HEK293 (cell line): ENCODE measurements around the gene IGFBP5.

Experiments used
- CTCF ChIA-PET: fragments of 350-600 bp; formaldehyde crosslinking; extraction: SDS; loops from one replicate; lab custom pipeline; 2021; ENCODE audit warnings: antibody characterized with exemption; lab: Yijun Ruan, JAX
- POLR2A ChIA-PET: fragments of 300-600 bp; formaldehyde crosslinking; extraction: SDS; loops from one replicate; lab custom pipeline; 2020; ENCODE audit warnings: antibody characterized with exemption, inconsistent platforms; lab: Yijun Ruan, JAX
- H3K27ac ChIP-seq: fragments of 200-500 bp; sonication (Bioruptor generic); 2 replicates; pipeline ENCODE4 v1.5.1; 2014; ENCODE audit warnings: low read depth, low read length, control low read depth, inconsistent platforms; ENCODE audit errors: extremely low read depth
- H3K36me3 ChIP-seq, 2 experiments: fragments of 200-500 bp in 1 of 2; sonication (Bioruptor generic) in 1 of 2; 1 replicate in 1 of 2; 2 replicates in 1 of 2; pipeline ENCODE4 v1.5.1; 2014 to 2017; ENCODE audit warnings: inconsistent platforms in 2 of 2, low read length in 2 of 2; ENCODE audit not compliant: control insufficient read depth in 2 of 2, insufficient read depth in 1 of 2
- H3K4me1 ChIP-seq: fragments of 200-500 bp; sonication (Bioruptor generic); 2 replicates; pipeline ENCODE4 v1.5.1; 2014; ENCODE audit warnings: mild to moderate bottlenecking, low read length, inconsistent platforms; ENCODE audit not compliant: control insufficient read depth, insufficient read depth
- H3K4me3 ChIP-seq: 2 replicates; pipeline ENCODE4 v1.5.1; 2011; ENCODE audit warnings: low read depth, mild to moderate bottlenecking, control low read depth, low read length, moderate library complexity
- H3K9me3 ChIP-seq: fragments of 200-500 bp; sonication (Bioruptor generic); 2 replicates; pipeline ENCODE4 v1.5.1; 2014; ENCODE audit warnings: low read depth, low read length, inconsistent platforms; ENCODE audit not compliant: control insufficient read depth, insufficient read depth
- HOXA7 ChIP-seq: sonication (generic); formaldehyde crosslinking; IDR thresholded peaks from 2 replicates; pipeline ENCODE4 v1.8.1; 2022; ENCODE audit warnings: missing genetic modification reagents, borderline replicate concordance
- KLF7 ChIP-seq: fragments of 450-650 bp; formaldehyde crosslinking; IDR thresholded peaks from 2 replicates; pipeline ENCODE4 v1.5.1; 2016; ENCODE audit warnings: missing biosample characterization, missing genetic modification characterization, borderline replicate concordance
- MYNN ChIP-seq: fragments of 450-650 bp; formaldehyde crosslinking; IDR thresholded peaks from 2 replicates; pipeline ENCODE4 v1.5.1; 2016; ENCODE audit warnings: missing biosample characterization, missing genetic modification characterization, borderline replicate concordance
- ZBTB48 ChIP-seq: fragments of 450-650 bp; formaldehyde crosslinking; IDR thresholded peaks from 2 replicates; pipeline ENCODE4 v1.5.1; 2016; ENCODE audit warnings: missing biosample characterization, missing genetic modification characterization
- ZEB2 ChIP-seq: fragments of 450-650 bp; formaldehyde crosslinking; IDR thresholded peaks from 2 replicates; pipeline ENCODE4 v1.5.1; 2016; ENCODE audit warnings: missing biosample characterization, missing genetic modification characterization
- ZNF10 ChIP-seq: fragments of 450-650 bp; formaldehyde crosslinking; IDR thresholded peaks from 2 replicates; pipeline ENCODE4 v1.5.1; 2017; ENCODE audit warnings: missing biosample characterization, missing genetic modification characterization
- ZNF146 ChIP-seq: fragments of 450-650 bp; formaldehyde crosslinking; IDR thresholded peaks from 2 replicates; pipeline ENCODE4 v1.5.1; 2016; ENCODE audit warnings: missing biosample characterization, missing genetic modification characterization
- ZNF169 ChIP-seq: fragments of 450-650 bp; formaldehyde crosslinking; IDR thresholded peaks from 2 replicates; pipeline ENCODE4 v1.5.1; 2016; ENCODE audit warnings: missing biosample characterization, missing genetic modification characterization
- ZNF341 ChIP-seq: fragments of 450-650 bp; formaldehyde crosslinking; IDR thresholded peaks from 2 replicates; pipeline ENCODE4; 2016; ENCODE audit warnings: low read depth, missing biosample characterization, missing genetic modification characterization
- ZNF501 ChIP-seq: fragments of 450-650 bp; formaldehyde crosslinking; IDR thresholded peaks from 2 replicates; pipeline ENCODE4 v1.5.1; 2016; ENCODE audit warnings: missing biosample characterization, missing genetic modification characterization
- ZNF549 ChIP-seq: fragments of 450-650 bp; IDR thresholded peaks from 2 replicates; pipeline ENCODE4 v1.5.1; 2018; ENCODE audit warnings: missing biosample characterization, missing genetic modification characterization, mild to moderate bottlenecking, inconsistent platforms, moderate library complexity
- ZNF670 ChIP-seq: fragments of 450-650 bp; formaldehyde crosslinking; IDR thresholded peaks from 2 replicates; pipeline ENCODE4 v1.5.1; 2016; ENCODE audit warnings: missing biosample characterization, missing genetic modification characterization, low read depth
- ZNF785 ChIP-seq: fragments of 450-650 bp; formaldehyde crosslinking; IDR thresholded peaks from 2 replicates; pipeline ENCODE4 v1.5.1; 2016; ENCODE audit warnings: missing biosample characterization, missing genetic modification characterization
- ZSCAN16 ChIP-seq: fragments of 450-650 bp; formaldehyde crosslinking; IDR thresholded peaks from 2 replicates; pipeline ENCODE4 v1.5.1; 2016; ENCODE audit warnings: missing biosample characterization, missing genetic modification characterization
- TF ChIP-seq, protein P1 (sequence below): fragments of 450-650 bp; formaldehyde crosslinking; IDR thresholded peaks from 2 replicates; pipeline ENCODE4 v1.5.1; 2016; ENCODE audit warnings: missing biosample characterization, missing genetic modification characterization
- TF ChIP-seq, protein P2 (sequence below): fragments of 450-650 bp; IDR thresholded peaks from 2 replicates; pipeline ENCODE4 v1.5.1; 2018; ENCODE audit warnings: missing biosample characterization, missing genetic modification characterization
- TF ChIP-seq, protein P3 (sequence below): fragments of 450-650 bp; formaldehyde crosslinking; optimal IDR thresholded peaks from 2 replicates; pipeline ENCODE3; 2016; ENCODE audit warnings: missing biosample characterization, mild to moderate bottlenecking, missing genetic modification characterization
- TF ChIP-seq, protein P4 (sequence below): fragments of 450-650 bp; formaldehyde crosslinking; IDR thresholded peaks from 2 replicates; pipeline ENCODE4 v1.5.1; 2016; ENCODE audit warnings: missing biosample characterization, missing genetic modification characterization
- TF ChIP-seq, protein P5 (sequence below): fragments of 450-650 bp; formaldehyde crosslinking; IDR thresholded peaks from 2 replicates; pipeline ENCODE4 v1.5.1; 2016; ENCODE audit warnings: missing biosample characterization, missing genetic modification characterization

The IGFBP5 gene

DNA sequence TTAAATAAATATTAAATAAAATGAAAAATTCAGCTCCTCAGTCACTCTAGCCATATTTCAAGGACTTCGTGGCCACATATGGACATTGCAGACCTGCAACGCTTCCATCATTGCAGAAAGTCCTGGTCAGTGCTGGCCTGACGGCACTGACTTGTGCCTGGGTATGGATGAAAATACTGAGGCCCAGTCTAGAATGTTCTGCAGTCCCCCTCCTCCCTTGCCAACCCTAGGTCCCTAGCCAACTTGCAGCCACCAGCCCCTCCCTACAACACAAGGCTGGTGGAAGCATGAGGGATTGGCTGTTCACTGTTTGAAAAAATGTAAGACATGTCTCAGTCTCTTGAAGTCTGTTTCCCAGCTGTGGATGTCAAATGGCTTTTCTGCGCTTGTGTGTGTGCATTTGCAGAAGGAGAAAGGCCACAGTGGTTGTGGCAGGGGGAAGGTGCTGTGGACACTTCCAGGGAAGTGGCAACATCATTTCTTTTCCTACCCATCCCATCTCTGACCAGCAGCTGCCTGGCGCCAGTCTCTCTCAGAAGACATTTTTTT is 9.9 kb downstream of the IGFBP5 start:
- ChIA-PET POLR2A (interaction anchor here (0.7 to 1.3 kb wide), 2 partner anchors 9 to 70 kb away, joined by 3 to 5 read pairs; no protein-coding TSS in a partner anchor), CTCF (interaction anchor here (0.7 to 2.5 kb wide), 2 partner anchors 11 to 1414 kb away, joined by 3 to 13 read pairs; partner anchors contain the start of gene IGFBP5)
- TF ChIP-seq KLF7 (tag by site-specific recombination) (no peak), HOXA7 (no peak), ZEB2 (no peak), ZNF785 (tag by site-specific recombination) (no peak), ZSCAN16 (tag by site-specific recombination) (no peak), ZNF10 (tag by site-specific recombination) (no peak), ZNF169 (tag by site-specific recombination) (no peak), ZNF501 (tag by site-specific recombination) (no peak), MYNN (tag by site-specific recombination) (no peak), ZNF146 (tag by site-specific recombination) (no peak), ZNF670 (tag by site-specific recombination) (no peak), ZNF341 (tag by site-specific recombination) (no peak), ZBTB48 (tag by site-specific recombination) (no peak), ZNF549 (tag by site-specific recombination) (no peak)
- TF ChIP-seq, protein P1, sequence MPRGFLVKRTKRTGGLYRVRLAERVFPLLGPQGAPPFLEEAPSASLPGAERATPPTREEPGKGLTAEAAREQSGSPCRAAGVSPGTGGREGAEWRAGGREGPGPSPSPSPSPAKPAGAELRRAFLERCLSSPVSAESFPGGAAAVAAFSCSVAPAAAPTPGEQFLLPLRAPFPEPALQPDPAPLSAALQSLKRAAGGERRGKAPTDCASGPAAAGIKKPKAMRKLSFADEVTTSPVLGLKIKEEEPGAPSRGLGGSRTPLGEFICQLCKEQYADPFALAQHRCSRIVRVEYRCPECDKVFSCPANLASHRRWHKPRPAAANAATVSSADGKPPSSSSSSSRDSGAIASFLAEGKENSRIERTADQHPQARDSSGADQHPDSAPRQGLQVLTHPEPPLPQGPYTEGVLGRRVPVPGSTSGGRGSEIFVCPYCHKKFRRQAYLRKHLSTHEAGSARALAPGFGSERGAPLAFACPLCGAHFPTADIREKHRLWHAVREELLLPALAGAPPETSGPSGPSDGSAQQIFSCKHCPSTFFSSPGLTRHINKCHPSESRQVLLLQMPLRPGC, result no peak
- TF ChIP-seq, protein P2, sequence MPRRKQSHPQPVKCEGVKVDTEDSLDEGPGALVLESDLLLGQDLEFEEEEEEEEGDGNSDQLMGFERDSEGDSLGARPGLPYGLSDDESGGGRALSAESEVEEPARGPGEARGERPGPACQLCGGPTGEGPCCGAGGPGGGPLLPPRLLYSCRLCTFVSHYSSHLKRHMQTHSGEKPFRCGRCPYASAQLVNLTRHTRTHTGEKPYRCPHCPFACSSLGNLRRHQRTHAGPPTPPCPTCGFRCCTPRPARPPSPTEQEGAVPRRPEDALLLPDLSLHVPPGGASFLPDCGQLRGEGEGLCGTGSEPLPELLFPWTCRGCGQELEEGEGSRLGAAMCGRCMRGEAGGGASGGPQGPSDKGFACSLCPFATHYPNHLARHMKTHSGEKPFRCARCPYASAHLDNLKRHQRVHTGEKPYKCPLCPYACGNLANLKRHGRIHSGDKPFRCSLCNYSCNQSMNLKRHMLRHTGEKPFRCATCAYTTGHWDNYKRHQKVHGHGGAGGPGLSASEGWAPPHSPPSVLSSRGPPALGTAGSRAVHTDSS (tag by site-specific recombination), result no peak
- TF ChIP-seq, protein P3, sequence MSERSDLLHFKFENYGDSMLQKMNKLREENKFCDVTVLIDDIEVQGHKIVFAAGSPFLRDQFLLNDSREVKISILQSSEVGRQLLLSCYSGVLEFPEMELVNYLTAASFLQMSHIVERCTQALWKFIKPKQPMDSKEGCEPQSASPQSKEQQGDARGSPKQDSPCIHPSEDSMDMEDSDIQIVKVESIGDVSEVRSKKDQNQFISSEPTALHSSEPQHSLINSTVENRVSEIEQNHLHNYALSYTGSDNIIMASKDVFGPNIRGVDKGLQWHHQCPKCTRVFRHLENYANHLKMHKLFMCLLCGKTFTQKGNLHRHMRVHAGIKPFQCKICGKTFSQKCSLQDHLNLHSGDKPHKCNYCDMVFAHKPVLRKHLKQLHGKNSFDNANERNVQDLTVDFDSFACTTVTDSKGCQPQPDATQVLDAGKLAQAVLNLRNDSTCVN (tag by site-specific recombination), result no peak
- TF ChIP-seq, protein P4, sequence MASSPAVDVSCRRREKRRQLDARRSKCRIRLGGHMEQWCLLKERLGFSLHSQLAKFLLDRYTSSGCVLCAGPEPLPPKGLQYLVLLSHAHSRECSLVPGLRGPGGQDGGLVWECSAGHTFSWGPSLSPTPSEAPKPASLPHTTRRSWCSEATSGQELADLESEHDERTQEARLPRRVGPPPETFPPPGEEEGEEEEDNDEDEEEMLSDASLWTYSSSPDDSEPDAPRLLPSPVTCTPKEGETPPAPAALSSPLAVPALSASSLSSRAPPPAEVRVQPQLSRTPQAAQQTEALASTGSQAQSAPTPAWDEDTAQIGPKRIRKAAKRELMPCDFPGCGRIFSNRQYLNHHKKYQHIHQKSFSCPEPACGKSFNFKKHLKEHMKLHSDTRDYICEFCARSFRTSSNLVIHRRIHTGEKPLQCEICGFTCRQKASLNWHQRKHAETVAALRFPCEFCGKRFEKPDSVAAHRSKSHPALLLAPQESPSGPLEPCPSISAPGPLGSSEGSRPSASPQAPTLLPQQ (tag by site-specific recombination), result no peak
- TF ChIP-seq, protein P5, sequence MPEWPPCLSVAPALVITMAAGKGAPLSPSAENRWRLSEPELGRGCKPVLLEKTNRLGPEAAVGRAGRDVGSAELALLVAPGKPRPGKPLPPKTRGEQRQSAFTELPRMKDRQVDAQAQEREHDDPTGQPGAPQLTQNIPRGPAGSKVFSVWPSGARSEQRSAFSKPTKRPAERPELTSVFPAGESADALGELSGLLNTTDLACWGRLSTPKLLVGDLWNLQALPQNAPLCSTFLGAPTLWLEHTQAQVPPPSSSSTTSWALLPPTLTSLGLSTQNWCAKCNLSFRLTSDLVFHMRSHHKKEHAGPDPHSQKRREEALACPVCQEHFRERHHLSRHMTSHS (tag by site-specific recombination), result no peak
- Histone ChIP-seq H3K9me3 (no peaks in the 10 kb centered on the region), H3K4me1 (peaks cover 11% of the 10 kb centered on the region), H3K27ac (no peak overlapping the region), H3K36me3 (peaks cover 0 to 15% of the 10 kb centered on the region in 2 experiments; a peak in 2 of 3 replicates), H3K4me3 (no peak overlapping the region)
